Heart right ventricle (tissue), 16 donors: ENCODE results near the gene TSSK2. TPM values are rescaled to one million over a fixed set of nuclear protein-coding genes. Genes with fewer than 3 reads are reported as not detected.

ENCODE experiments used
- ATAC-seq, 8 donors: fragments of 200-7000 bp; cut with Tn5 transposase; one replicate each; pipeline ENCODE4 v1.9.1; 2020; ENCODE audit warnings: mild to moderate bottlenecking in 8 of 8, moderate library complexity in 8 of 8, moderate number of reproducible peaks in 1 of 8
- DNase-seq, 2 donors: peaks; one replicate each; pipeline ENCODE4 v3.0.0-alpha.2; 2020
- H3K27ac ChIP-seq, 10 donors: fragments of 200-600 bp; sonication (generic) in 2 of 10; one replicate each; pipeline versions ENCODE4 v1.5.0 to v1.8.0; 2020 to 2022; ENCODE audit warnings: mild to moderate bottlenecking in 3 of 10
- H3K27me3 ChIP-seq, 7 donors: fragments of 200-600 bp; one replicate each; pipeline ENCODE4 v1.8.0; 2021 to 2022; ENCODE audit warnings: mild to moderate bottlenecking in 2 of 7
- H3K36me3 ChIP-seq, 9 donors: fragments of 200-600 bp; sonication (generic) in 1 of 9; one replicate each; pipeline versions ENCODE4 v1.5.0 to v1.8.0; 2020 to 2022; ENCODE audit warnings: mild to moderate bottlenecking in 2 of 9
- H3K4me1 ChIP-seq, 9 donors: fragments of 200-600 bp; sonication (generic) in 1 of 9; one replicate each; pipeline versions ENCODE4 v1.5.0 to v1.8.0; 2020 to 2022; ENCODE audit warnings: mild to moderate bottlenecking in 4 of 9
- H3K4me3 ChIP-seq, 10 donors: fragments of 200-600 bp; sonication (generic) in 2 of 10; one replicate each; pipeline versions ENCODE4 v1.5.0 to v1.8.0; 2020 to 2022; ENCODE audit warnings: mild to moderate bottlenecking in 7 of 10, moderate library complexity in 2 of 10
- H3K9me3 ChIP-seq, 11 donors: fragments of 200-600 bp in 10 of 11; sonication (generic) in 2 of 11; one replicate each; pipeline versions ENCODE4 v1.5.0 to v1.8.0; 2013 to 2022; ENCODE audit warnings: mild to moderate bottlenecking in 2 of 11, control low read depth in 1 of 11, moderate library complexity in 1 of 11
- CTCF ChIP-seq, 9 donors: fragments of 200-600 bp; sonication (generic) in 2 of 9; IDR thresholded peaks; one replicate each; pipeline versions ENCODE4 v1.5.0 to v1.8.0; 2021 to 2022; ENCODE audit warnings: antibody characterized with exemption in 9 of 9, mild to moderate bottlenecking in 5 of 9, moderate library complexity in 1 of 9
- WGBS, 2 donors: extraction: QIAGEN DNeasy Blood & Tissue Kit; methylation state at CpG; one replicate each; pipeline ENCODE4 v1.1.7; 2013; ENCODE audit warnings: inconsistent platforms in 1 of 2; 5-methylcytosine and 5-hydroxymethylcytosine counted together
- intact Hi-C, 10 donors: fragments of 100-400 bp; cut with DNase I; formaldehyde crosslinking; loops; one replicate each; pipeline versions ENCODE4 v1.11.1 to v1.14.2; 2022
- polyA plus RNA-seq, 2 donors: library from polyadenylated mRNA; stranded (reverse); fragments of 200-250 nt; gene quantifications; one replicate each; pipeline ENCODE4 v1.2.3, GENCODE V29; 2013
- total RNA-seq, 10 donors: library from RNA; stranded (reverse); fragmentation: NEBNext Ultra II Directional in 3 of 10; extraction: Animal tissue kit (Norgen Biotek cat#: 25700) in 3 of 10; gene quantifications; one replicate each; pipeline versions ENCODE4 v1.2.1 to v1.2.4, GENCODE V29; 2021 to 2023
- donor health status: Arrhythmogenic right ventricular cardiomyopathy.
- donor health status: ischemic (EF 13 %, LVEDD 7.1; RV severe dilation, severe dysfunction).
- donor health status: healthy with polysubstance abuse.
- donor health status: DM: no; HTN: yes; CAD: no.
- donor health status: DM: no; HTN: no; CAD: no.
- donor health status: ischemic (EF 25% LVEDD 6.9; RV normal size, moderate dysfunction).
- donor health status: ischemic (EF 25% LVEDD 5.7; RV mildly dilated, moderate dysfunction).
- donor health status: healthy.
- donor health status: DM: yes; HTN: yes; CAD: no.
- donor health status: Ischemic cardiomyopathy.
- donor health status: ischemic (EF 35%, LVEDD 5.7; RV mildly dilated, moderate dysfunction).
- donor health status: nonischemic (EF 11% LVEDD 7.7; RV severe dilation, severe dysfunction).
- donor health status: DM: yes; HTN: yes; CAD: no.
- donor health status: PGD.
- donor health status: ischemic (EF 29% LVEDD 5.4; RV normal size, mild dysfunction).
- donor health status: nonischemic (EF 23%, LVEDD 6.1; RV moderate dilation, normal function).

Gene TSSK2
- total and polyA plus RNA-seq, 12 donors = 0.14 to 0.37 (median 0.19) TPM; not detected in 9

- Histone ChIP-seq H3K36me3 (peaks cover 0 to 6% (median 0%) of the 10 kb centered on the region in 9 donors), H3K4me3 (peak overlapping the region; percentile 66 to 96 (median 89)), H3K27ac (peak overlapping the region; percentile 77 to 93 (median 88)), H3K4me1 (peaks cover 16 to 58% (median 44%) of the 10 kb centered on the region in 9 donors), H3K27me3 (no peaks in the 10 kb centered on the region), H3K9me3 (no peaks in the 10 kb centered on the region)
- intact Hi-C loops = loop anchor here in 3 of 10 donors (1.0 to 5.0 kb wide), 4 partner anchors 114 to 301 kb away; partner anchors contain the start of genes CDC45 (in 2 of the 3), CLTCL1 (in 2 of the 3), HIRA (in 2 of the 3) and MRPL40 (in 2 of the 3)
- DNase-seq = peak in 1 of 2 donors; percentile 52
- 0% methylated on average over 57 to 73 of the region's 80 CpGs for WGBS, 2 donors
- no peak for TF ChIP-seq CTCF (IDR thresholded peaks at IDR 0.05)
- ATAC-seq = peak in 4 of 8 donors; percentile 2 to 11 (median 8)
Measured at GRCh38 chr22:19178065-19178656, 47.1 kb downstream of the TSSK2 start.

- Histone ChIP-seq H3K4me1 (peaks cover 16 to 51% (median 37%) of the 10 kb centered on the region in 9 donors), H3K9me3 (no peaks in the 10 kb centered on the region), H3K27me3 (no peaks in the 10 kb centered on the region), H3K27ac (peak within 1 kb of the TSS; percentile 77 to 93 (median 88)), H3K36me3 (peaks cover 0 to 11% (median 0%) of the 10 kb centered on the region in 9 donors), H3K4me3 (peak within 1 kb of the TSS; percentile 66 to 96 (median 89))
- peak; percentile 90 to 95 for DNase-seq
- 0 to 1% methylated on average over 47 to 81 of the region's 86 CpGs for WGBS, 2 donors
- intact Hi-C loops = loop anchor here in 3 of 10 donors (1.0 to 5.0 kb wide), 4 partner anchors 113 to 300 kb away; partner anchors contain the start of genes CDC45 (in 2 of the 3), CLTCL1 (in 2 of the 3), HIRA (in 2 of the 3) and MRPL40 (in 2 of the 3)
- no peak for TF ChIP-seq CTCF (IDR thresholded peaks at IDR 0.05)
- peak; percentile 87 to 94 (median 90) for ATAC-seq
Measured at GRCh38 chr22:19178657-19179496, 47.8 kb downstream of the TSSK2 start, which contains the start of gene SLC25A1. TSS of gene SLC25A1 (minus strand) at chr22:19178736. CDS start at chr22:19178673, 63 bp downstream.

GRCh38 chr22:19179497-19180048, 48.5 kb downstream of the TSSK2 start:
- no peaks in the 10 kb centered on the region for H3K9me3 ChIP-seq
- H3K4me3 ChIP-seq = peak overlapping the region; percentile 38 to 96 (median 89)
- peak overlapping the region in 9 of 10 donors; percentile 77 to 93 (median 89) for H3K27ac ChIP-seq
- H3K36me3 ChIP-seq = peaks cover 0 to 11% (median 0%) of the 10 kb centered on the region in 9 donors
- intact Hi-C loops = loop anchor here in 4 of 10 donors (2.0 to 10.0 kb wide), 4 partner anchors 113 to 299 kb away; partner anchors contain the start of genes CLTCL1 (in 2 of the 4), HIRA (in 2 of the 4), MRPL40 (in 2 of the 4) and CDC45 (in 1 of the 4)
- DNase-seq (peak; percentile 69 to 70), ATAC-seq (peak; percentile 57 to 87 (median 74))
- WGBS, 2 donors = 40 to 43% methylated on average over 15 of the region's 15 CpGs
- H3K27me3 ChIP-seq = no peaks in the 10 kb centered on the region
- H3K4me1 ChIP-seq = peaks cover 14 to 44% (median 30%) of the 10 kb centered on the region in 9 donors
- peak; percentile 62 to 83 (median 74) for TF ChIP-seq CTCF (IDR thresholded peaks at IDR 0.05)
